AG09319 (cell line): ENCODE measurements around the gene SLC19A1.
"Not testable (repeated sequence)": the region's sequence is repeated elsewhere in the genome, so short reads cannot be mapped to it uniquely, and the experiment has no call there.

ENCODE experiments used
- DNase-seq: peaks from one replicate; pipeline ENCODE4 v3.0.0-alpha.2; 2010; ENCODE audit warnings: low read depth; ENCODE audit errors: extremely low read depth
- CTCF ChIP-seq: IDR thresholded peaks from 2 replicates; pipeline ENCODE4 v1.5.1; 2011; ENCODE audit warnings: low read depth, mild to moderate bottlenecking, inconsistent platforms, low read length, moderate library complexity

Gene SLC19A1

GRCh38 chr21:45506836-45507522 is 35.3 kb downstream of the SLC19A1 start:
- TF ChIP-seq CTCF = no peak
- no peak for DNase-seq

GRCh38 chr21:45506241-45506817 is 35.9 kb downstream of the SLC19A1 start:
- TF ChIP-seq CTCF = no peak
- DNase-seq = no peak

GRCh38 chr21:45505416-45506021 is 36.7 kb downstream of the SLC19A1 start:
- no peak for DNase-seq

GRCh38 chr21:45504516-45505415 is 37.5 kb downstream of the SLC19A1 start:
- no peak for DNase-seq

More at GRCh38 chr21:45505416-45506021, 36.7 kb downstream of the SLC19A1 start:
- TF ChIP-seq CTCF = no peak

GRCh38 chr21:45504021-45504515 is 38.2 kb downstream of the SLC19A1 start:
- no peak for DNase-seq
- no peak for TF ChIP-seq CTCF

More at GRCh38 chr21:45504516-45505415, 37.5 kb downstream of the SLC19A1 start:
- no peak for TF ChIP-seq CTCF

- not testable (repeated sequence) for DNase-seq
Observed at GRCh38 chr21:45503226-45503625, 39.0 kb downstream of the SLC19A1 start.

- no peak for DNase-seq
- no peak for TF ChIP-seq CTCF
Observed at GRCh38 chr21:45502600-45502999, 39.6 kb downstream of the SLC19A1 start.
